GM12878 (cell line): ENCODE results near the gene KCNN1. TPM values are rescaled to one million over a fixed set of nuclear protein-coding genes. Genes with fewer than 3 reads are reported as not detected.

ENCODE experiments used
- ATF7 ChIP-seq: fragments of 450-650 bp; IDR thresholded peaks from 2 replicates; pipeline ENCODE4 v1.6.1; 2016; ENCODE audit warnings: low read depth, mild to moderate bottlenecking
- BRCA1 ChIP-seq: IDR thresholded peaks from 2 replicates; pipeline ENCODE4 v1.6.1; 2011; ENCODE audit warnings: low read depth, low read length, improper control_type of control experiment
- CBX5 ChIP-seq: sonication (generic); IDR thresholded peaks from 2 replicates; pipeline ENCODE4 v1.6.1; 2016; ENCODE audit warnings: low read depth, moderate library complexity, mild to moderate bottlenecking, inconsistent platforms
- CEBPB ChIP-seq, 2 experiments: fragments of 150-350 bp in 1 of 2; IDR thresholded peaks; 2 replicates each; pipeline ENCODE4 v1.6.1; 2012 to 2014; ENCODE audit warnings: low read depth in 2 of 2, low read length in 2 of 2, borderline replicate concordance in 1 of 2, inconsistent platforms in 1 of 2
- CEBPZ ChIP-seq: fragments of 150-350 bp; IDR thresholded peaks from 2 replicates; pipeline ENCODE4 v1.6.1; 2016; ENCODE audit warnings: low read depth, low read length
- CHD1 ChIP-seq: IDR thresholded peaks from 2 replicates; pipeline ENCODE4 v1.6.1; 2012; ENCODE audit warnings: low read depth, low read length, improper control_type of control experiment
- EED ChIP-seq: sonication (generic); IDR thresholded peaks from 2 replicates; pipeline ENCODE4 v1.6.1; 2016; ENCODE audit warnings: antibody characterized with exemption, low read depth
- GABPA ChIP-seq: IDR thresholded peaks from 2 replicates; pipeline ENCODE4 v1.6.1; 2014; ENCODE audit warnings: antibody characterized with exemption, low read depth, mild to moderate bottlenecking, inconsistent platforms
- HDAC2 ChIP-seq: fragments of 200-600 bp; sonication (generic); IDR thresholded peaks from 2 replicates; pipeline ENCODE4 v1.6.1; 2017
- IRF4 ChIP-seq: IDR thresholded peaks from 2 replicates; pipeline ENCODE4 v1.6.1; 2011; ENCODE audit warnings: low read depth, low read length
- IRF5 ChIP-seq: fragments of 450-650 bp; IDR thresholded peaks from 2 replicates; pipeline ENCODE4 v1.6.1; 2017; ENCODE audit warnings: borderline replicate concordance
- MYB ChIP-seq: fragments of 150-350 bp; IDR thresholded peaks from 2 replicates; pipeline ENCODE4 v1.6.1; 2014; ENCODE audit warnings: mild to moderate bottlenecking, low read depth, low read length, borderline replicate concordance
- NFYA ChIP-seq: IDR thresholded peaks from 2 replicates; pipeline ENCODE4 v1.6.1; 2011; ENCODE audit warnings: low read depth, mild to moderate bottlenecking, low read length, improper control_type of control experiment, borderline replicate concordance
- NFYB ChIP-seq: IDR thresholded peaks from 2 replicates; pipeline ENCODE4 v1.6.1; 2011; ENCODE audit warnings: low read depth, mild to moderate bottlenecking, low read length, improper control_type of control experiment, moderate library complexity; ENCODE audit not compliant: insufficient read depth
- RAD21 ChIP-seq: IDR thresholded peaks from 2 replicates; pipeline ENCODE4 v1.6.1; 2011; ENCODE audit warnings: mild to moderate bottlenecking, low read depth, low read length, moderate library complexity; ENCODE audit not compliant: insufficient read depth
- RB1 ChIP-seq: fragments of 450-650 bp; formaldehyde crosslinking; IDR thresholded peaks from 2 replicates; pipeline ENCODE4 v1.6.1; 2017; ENCODE audit warnings: mild to moderate bottlenecking, borderline replicate concordance
- SKIL ChIP-seq: fragments of 450-650 bp; IDR thresholded peaks from 2 replicates; pipeline ENCODE4 v1.6.1; 2017; ENCODE audit warnings: mild to moderate bottlenecking, low read depth, inconsistent platforms; ENCODE audit not compliant: poor library complexity, severe bottlenecking
- SUZ12 ChIP-seq: fragments of 200-600 bp; sonication (generic); IDR thresholded peaks from one replicate; pipeline ENCODE4 v1.6.1; 2018; ENCODE audit warnings: antibody characterized with exemption, mild to moderate bottlenecking; ENCODE audit not compliant: unreplicated experiment
- YY1 ChIP-seq: IDR thresholded peaks from 2 replicates; pipeline ENCODE4 v1.6.1; 2011; ENCODE audit warnings: low read depth, mild to moderate bottlenecking, low read length
- ZBED1 ChIP-seq: IDR thresholded peaks from 2 replicates; pipeline ENCODE4 v1.6.1; 2016; ENCODE audit warnings: borderline replicate concordance
- ZBTB4 ChIP-seq: fragments of 450-650 bp; formaldehyde crosslinking; IDR thresholded peaks from 2 replicates; pipeline ENCODE4 v1.4.0; 2022; ENCODE audit warnings: mild to moderate bottlenecking, moderate library complexity
- ZNF384 ChIP-seq: IDR thresholded peaks from 2 replicates; pipeline ENCODE4 v1.6.1; 2012; ENCODE audit warnings: low read depth, mild to moderate bottlenecking, low read length, improper control_type of control experiment, borderline replicate concordance
- ZNF622 ChIP-seq: fragments of 450-650 bp; IDR thresholded peaks from 2 replicates; pipeline ENCODE4 v1.6.1; 2017; ENCODE audit warnings: mild to moderate bottlenecking, inconsistent platforms
- polyA plus RNA-seq, 11 experiments: library from polyadenylated mRNA; depleted of rRNA in 4 of 11; unstranded in 6 of 11; stranded (reverse) in 5 of 11; fragments of >200 nt; fragmentation: Nextera tagmentation in 4 of 11; fragmentation: Illumina TruSeq in 1 of 11; extraction: Ambion mirVana in 4 of 11; extraction: Trizol in 1 of 11; gene quantifications; 1 replicate in 1 of 11; 2 replicates in 10 of 11; pipeline versions ENCODE4 v1.2.1 to v1.2.3, GENCODE V29; 2011 to 2016; ENCODE audit warnings: inconsistent platforms in 2 of 11, missing spikeins in 2 of 11, low read depth in 1 of 11
- total RNA-seq, 4 experiments: library from RNA; depleted of rRNA in 3 of 4; stranded (reverse); fragments of >200 nt in 3 of 4; fragmentation: Illumina TruSeq in 1 of 4; extraction: Trizol in 1 of 4; gene quantifications; 2 replicates each; pipeline versions ENCODE4 v1.2.1 to v1.2.3, GENCODE V29; 2013 to 2021

KCNN1 gene
- total and polyA plus RNA-seq, 10 of the 15 experiments (the other 5 are each of a cell fraction or from before 2014, with no cell fraction given): 0.02 to 0.95 (median 0.16) TPM; not detected in 1

- TF ChIP-seq SKIL (peak; percentile 45), IRF5 (no peak), ATF7 (peak; percentile 51), BRCA1 (no peak), HDAC2 (no peak), NFYB (no peak), RB1 (no peak), GABPA (no peak), CEBPZ (no peak), CEBPB (IDR thresholded peaks at IDR 0.05; ENCODE audit: borderline replicate concordance in 1 of 2, low read depth in 2 of 2, low read length in 2 of 2) (no peak), ZBED1 (no peak), NFYA (no peak), MYB (no peak), ZBTB4 (CRISPR knock-in tag) (no peak), RAD21 (no peak), CBX5 (no peak), SUZ12 (no peak), YY1 (no peak), CHD1 (no peak), ZNF622 (no peak), IRF4 (peak; percentile 65; the same call in 1 of the 2 replicates), EED (no peak), ZNF384 (no peak)
Measured at GRCh38 chr19:17929056-17929455, 37.9 kb upstream of the KCNN1 start (continued).
